Measurements from ENCODE around the gene JAK3. TPM values are rescaled to one million over a fixed set of nuclear protein-coding genes. Genes with fewer than 3 reads are reported as not detected.

Gene JAK3
- total and polyA plus RNA-seq, 2 of the 8 experiments (the other 6 are each of a cell fraction or from before 2014, with no cell fraction given): 4.0 to 4.7 TPM

GRCh38 chr19:17794412-17794730 is 53.4 kb downstream of the JAK3 start (continued):
- TF ChIP-seq CTCF (IDR thresholded peaks at IDR 0.05; ENCODE audit: control extremely low read depth in 1 of 3, insufficient read depth in 1 of 3, low read depth in 1 of 3, low read length in 3 of 3): no peak
- no peak for TF ChIP-seq PHF8 (conservative IDR thresholded peaks at IDR 0.05; ENCODE audit: low read depth, low read length)
- TF ChIP-seq, protein P1, sequence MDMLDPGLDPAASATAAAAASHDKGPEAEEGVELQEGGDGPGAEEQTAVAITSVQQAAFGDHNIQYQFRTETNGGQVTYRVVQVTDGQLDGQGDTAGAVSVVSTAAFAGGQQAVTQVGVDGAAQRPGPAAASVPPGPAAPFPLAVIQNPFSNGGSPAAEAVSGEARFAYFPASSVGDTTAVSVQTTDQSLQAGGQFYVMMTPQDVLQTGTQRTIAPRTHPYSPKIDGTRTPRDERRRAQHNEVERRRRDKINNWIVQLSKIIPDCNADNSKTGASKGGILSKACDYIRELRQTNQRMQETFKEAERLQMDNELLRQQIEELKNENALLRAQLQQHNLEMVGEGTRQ (IDR thresholded peaks at IDR 0.05; ENCODE audit: low read length): no peak

All from H1 (cell line).